Gastrocnemius medialis (tissue), 4 donors: ENCODE results near the gene ZNF526.

Source experiments
- CTCF ChIP-seq, 5 experiments: fragments of 450-650 bp in 3 of 5; fragments of 200-600 bp in 2 of 5; sonication (generic) in 2 of 5; IDR thresholded peaks in 4 of 5; conservative IDR thresholded peaks in 1 of 5; 1 replicate in 4 of 5; 2 replicates in 1 of 5; pipeline ENCODE4 v1.5.1; 2016 to 2019; ENCODE audit warnings: antibody characterized with exemption in 5 of 5, mild to moderate bottlenecking in 3 of 5, moderate library complexity in 3 of 5
- POLR2A ChIP-seq, 2 donors: fragments of 450-650 bp; IDR thresholded peaks; one replicate each; pipeline ENCODE4 v1.6.1; 2017; ENCODE audit warnings: antibody characterized with exemption in 2 of 2, mild to moderate bottlenecking in 2 of 2, moderate library complexity in 2 of 2

GRCh38 chr19:42249769-42250168 lies 29.7 kb downstream of the ZNF526 start:
- TF ChIP-seq POLR2A (IDR thresholded peaks at IDR 0.05) (no peak), CTCF (IDR thresholded peaks at IDR 0.05 in 4 of 5, conservative IDR thresholded peaks at IDR 0.05 in 1 of 5) (no peak)
